ENCODE data around the gene CUX1.

DNA sequence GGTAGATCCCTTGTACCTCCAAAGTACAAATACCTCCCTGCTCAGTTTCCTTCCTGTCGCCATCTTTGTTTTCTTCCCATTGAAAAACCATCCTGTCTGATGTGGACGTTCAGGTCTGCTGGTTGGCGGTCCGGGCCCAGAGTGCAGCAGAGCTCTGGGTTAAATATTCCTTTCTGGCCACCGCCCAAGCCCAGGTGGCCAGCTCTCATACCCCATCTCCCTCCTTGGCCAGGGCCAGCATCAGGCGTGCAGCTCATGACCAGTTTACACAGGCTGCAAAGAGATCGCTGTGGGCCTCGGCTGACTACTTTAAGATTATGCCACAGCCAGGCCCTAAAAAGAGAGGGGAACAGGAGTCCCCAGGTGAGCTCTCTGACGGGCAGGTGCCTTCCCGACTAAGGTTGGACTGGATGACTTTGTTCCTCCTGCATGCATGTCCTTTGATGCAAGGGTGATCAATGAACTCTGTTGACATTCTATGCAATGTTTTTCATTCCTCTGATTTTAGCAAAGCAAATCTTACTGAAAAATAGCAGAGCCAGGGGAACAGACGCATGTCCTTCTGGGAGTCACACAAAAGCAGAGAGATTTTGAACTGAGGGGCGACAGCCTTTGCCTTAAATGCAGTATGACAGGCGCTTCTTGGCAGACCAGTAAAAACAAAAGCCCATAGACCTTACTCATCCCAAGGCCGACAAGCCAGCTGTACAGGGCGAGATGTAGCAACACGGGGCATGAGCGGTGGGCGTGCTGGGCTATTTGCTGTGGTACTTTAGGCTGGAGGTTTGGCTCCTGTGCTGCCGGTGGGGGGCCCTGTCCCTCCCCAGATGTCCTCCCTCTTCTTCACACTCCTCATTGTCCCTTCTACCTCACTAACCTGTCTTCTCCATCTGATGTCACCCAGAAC is 435.9 kb downstream of the CUX1 start:
- TF ChIP-seq, protein P1, sequence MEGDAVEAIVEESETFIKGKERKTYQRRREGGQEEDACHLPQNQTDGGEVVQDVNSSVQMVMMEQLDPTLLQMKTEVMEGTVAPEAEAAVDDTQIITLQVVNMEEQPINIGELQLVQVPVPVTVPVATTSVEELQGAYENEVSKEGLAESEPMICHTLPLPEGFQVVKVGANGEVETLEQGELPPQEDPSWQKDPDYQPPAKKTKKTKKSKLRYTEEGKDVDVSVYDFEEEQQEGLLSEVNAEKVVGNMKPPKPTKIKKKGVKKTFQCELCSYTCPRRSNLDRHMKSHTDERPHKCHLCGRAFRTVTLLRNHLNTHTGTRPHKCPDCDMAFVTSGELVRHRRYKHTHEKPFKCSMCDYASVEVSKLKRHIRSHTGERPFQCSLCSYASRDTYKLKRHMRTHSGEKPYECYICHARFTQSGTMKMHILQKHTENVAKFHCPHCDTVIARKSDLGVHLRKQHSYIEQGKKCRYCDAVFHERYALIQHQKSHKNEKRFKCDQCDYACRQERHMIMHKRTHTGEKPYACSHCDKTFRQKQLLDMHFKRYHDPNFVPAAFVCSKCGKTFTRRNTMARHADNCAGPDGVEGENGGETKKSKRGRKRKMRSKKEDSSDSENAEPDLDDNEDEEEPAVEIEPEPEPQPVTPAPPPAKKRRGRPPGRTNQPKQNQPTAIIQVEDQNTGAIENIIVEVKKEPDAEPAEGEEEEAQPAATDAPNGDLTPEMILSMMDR (IDR thresholded peaks at IDR 0.05; ENCODE audit: low read depth, low read length, poor library complexity, severe bottlenecking): no peak
- no peak for TF ChIP-seq EZH2phosphoT487 (IDR thresholded peaks at IDR 0.05; ENCODE audit: borderline replicate concordance, low read length)
